Astrocyte (in vitro differentiated cells and primary cell): Measurements from ENCODE around the gene RUNX1.

Experiments
- CTCF ChIP-seq: IDR thresholded peaks from 2 replicates; pipeline ENCODE4 v1.5.1; 2011; ENCODE audit warnings: low read depth, mild to moderate bottlenecking, inconsistent platforms, low read length, moderate library complexity; ENCODE audit not compliant: insufficient read depth
- EZH2 ChIP-seq: IDR thresholded peaks from 2 replicates; pipeline ENCODE4 v1.6.1; 2012; ENCODE audit warnings: mild to moderate bottlenecking, low read length, inconsistent platforms; ENCODE audit not compliant: insufficient read depth

GRCh38 chr21:34818662-34819158 lies 230.4 kb downstream of the RUNX1 start:
- TF ChIP-seq CTCF (no peak), EZH2 (no peak)
